ENCODE data around the gene PITPNM3. TPM values are rescaled to one million over a fixed set of nuclear protein-coding genes. Genes with fewer than 3 reads are reported as not detected.

PITPNM3 gene
- total RNA-seq, 2 donors from 2014 or later = 1.3 to 3.4 TPM

DNA sequence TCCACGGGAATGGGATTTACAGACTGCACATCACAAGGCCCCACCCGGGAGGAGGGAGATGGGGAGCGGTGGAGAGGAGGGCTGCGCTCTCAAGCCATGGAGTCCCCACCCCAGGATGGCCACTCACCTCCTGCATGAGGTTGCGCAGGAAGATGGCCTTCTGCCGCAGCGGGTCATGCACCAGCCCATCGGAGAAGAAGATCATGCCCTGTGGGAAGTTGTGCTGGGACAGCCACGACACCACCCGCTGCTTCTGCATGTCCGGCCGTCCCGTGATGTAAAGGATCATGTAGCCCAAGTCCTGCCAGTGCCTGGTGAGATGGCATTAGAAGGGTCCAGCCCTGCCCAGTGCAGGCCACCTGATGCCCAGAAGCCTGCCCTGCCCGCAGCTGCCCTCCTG lies 95.1 kb downstream of the PITPNM3 start:
- no peak overlapping the region for H3K4me3 ChIP-seq
- no peak for DNase-seq

DNA sequence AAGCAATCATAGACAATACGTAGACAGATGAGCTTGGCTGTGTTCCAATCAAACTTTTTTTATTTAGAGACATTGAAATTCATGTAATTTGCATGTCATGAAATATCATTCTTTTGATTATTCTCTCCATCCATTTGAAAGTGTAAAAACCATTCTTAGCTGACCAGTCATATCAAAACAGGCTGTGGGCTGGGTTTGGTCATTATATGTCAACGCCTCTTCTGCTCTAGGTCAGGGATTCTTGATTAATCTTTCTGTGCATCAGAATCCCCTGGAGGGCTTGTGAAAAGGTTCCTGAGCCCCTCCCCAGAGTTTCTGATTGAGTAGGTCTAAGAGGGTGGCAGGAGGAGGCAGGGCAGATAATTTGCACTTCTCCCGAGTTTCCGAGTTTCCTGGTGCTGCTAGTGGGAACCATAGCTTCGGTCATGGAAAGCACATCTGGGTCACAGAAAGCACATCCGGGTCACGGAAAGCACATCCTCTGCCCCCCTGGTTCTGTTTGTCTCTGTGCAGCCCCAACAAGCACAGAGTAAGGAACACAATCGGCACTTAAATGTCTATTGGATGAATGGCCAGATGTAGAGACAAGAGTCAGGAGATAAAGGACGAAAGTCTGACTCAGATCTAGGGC lies 95.7 kb downstream of the PITPNM3 start:
- H3K4me1 ChIP-seq = no peaks in the 10 kb centered on the region
- no peaks in the 10 kb centered on the region for H3K9me3 ChIP-seq
- DNase-seq (no peak), ATAC-seq (no peak)
- intact Hi-C loops (cut with DNase I) = no loop called here
- H3K27ac ChIP-seq = no peak overlapping the region
- no peak overlapping the region for H3K4me3 ChIP-seq
- WGBS, 2 donors = 82 to 83% methylated on average over 9 of the region's 9 CpGs
- H3K36me3 ChIP-seq (replicated peaks in 1 of 2; ENCODE audit: insufficient read depth in 1 of 2, low read depth in 2 of 2) = no peaks in the 10 kb centered on the region
- no peaks in the 10 kb centered on the region for H3K27me3 ChIP-seq
- TF ChIP-seq, protein P1, sequence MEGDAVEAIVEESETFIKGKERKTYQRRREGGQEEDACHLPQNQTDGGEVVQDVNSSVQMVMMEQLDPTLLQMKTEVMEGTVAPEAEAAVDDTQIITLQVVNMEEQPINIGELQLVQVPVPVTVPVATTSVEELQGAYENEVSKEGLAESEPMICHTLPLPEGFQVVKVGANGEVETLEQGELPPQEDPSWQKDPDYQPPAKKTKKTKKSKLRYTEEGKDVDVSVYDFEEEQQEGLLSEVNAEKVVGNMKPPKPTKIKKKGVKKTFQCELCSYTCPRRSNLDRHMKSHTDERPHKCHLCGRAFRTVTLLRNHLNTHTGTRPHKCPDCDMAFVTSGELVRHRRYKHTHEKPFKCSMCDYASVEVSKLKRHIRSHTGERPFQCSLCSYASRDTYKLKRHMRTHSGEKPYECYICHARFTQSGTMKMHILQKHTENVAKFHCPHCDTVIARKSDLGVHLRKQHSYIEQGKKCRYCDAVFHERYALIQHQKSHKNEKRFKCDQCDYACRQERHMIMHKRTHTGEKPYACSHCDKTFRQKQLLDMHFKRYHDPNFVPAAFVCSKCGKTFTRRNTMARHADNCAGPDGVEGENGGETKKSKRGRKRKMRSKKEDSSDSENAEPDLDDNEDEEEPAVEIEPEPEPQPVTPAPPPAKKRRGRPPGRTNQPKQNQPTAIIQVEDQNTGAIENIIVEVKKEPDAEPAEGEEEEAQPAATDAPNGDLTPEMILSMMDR (IDR thresholded peaks at IDR 0.05) = no peak
- TF ChIP-seq POLR2A (IDR thresholded peaks at IDR 0.05) = no peak

More for the DNA sequence above, 95.1 kb downstream of the PITPNM3 start:
- no peak for ATAC-seq
- Histone ChIP-seq H3K36me3 (replicated peaks in 1 of 2; ENCODE audit: insufficient read depth in 1 of 2, low read depth in 2 of 2) (no peaks in the 10 kb centered on the region), H3K9me3 (no peaks in the 10 kb centered on the region), H3K27me3 (no peaks in the 10 kb centered on the region), H3K27ac (no peak overlapping the region), H3K4me1 (no peaks in the 10 kb centered on the region)
- 83 to 93% methylated on average over 6 to 14 of the region's 14 CpGs for WGBS, 2 donors
- no peak for TF ChIP-seq POLR2A (IDR thresholded peaks at IDR 0.05)
- TF ChIP-seq, protein P1 (IDR thresholded peaks at IDR 0.05) = no peak
- intact Hi-C loops (cut with DNase I) = no loop called here

DNA sequence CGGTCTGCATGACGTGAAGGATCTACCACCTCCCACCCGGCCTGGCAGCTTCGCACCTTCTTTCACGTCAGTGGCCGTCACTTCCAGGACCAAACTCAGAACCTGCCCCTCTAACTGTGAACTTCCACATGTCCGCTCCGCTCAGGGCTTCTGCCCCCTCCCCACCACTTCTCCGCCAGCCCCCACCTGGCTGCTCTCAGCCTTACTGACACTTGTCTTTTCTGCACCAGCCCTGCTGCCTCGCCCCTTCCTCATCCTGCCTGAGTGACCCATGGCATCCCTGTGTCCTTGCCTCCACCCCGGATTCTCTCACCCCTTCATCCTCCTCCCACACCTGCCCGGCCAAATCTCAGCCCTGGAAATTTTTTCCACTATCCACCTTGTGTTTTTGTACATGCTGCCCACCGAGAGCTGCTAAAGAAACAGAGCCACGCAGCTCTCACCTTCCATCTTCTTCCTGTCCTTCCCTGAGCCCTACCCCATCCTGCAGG lies 97.8 kb downstream of the PITPNM3 start:
- 79 to 81% methylated on average over 14 of the region's 14 CpGs for WGBS, 2 donors
- Histone ChIP-seq H3K27me3 (no peaks in the 10 kb centered on the region), H3K4me3 (no peak overlapping the region), H3K36me3 (replicated peaks in 1 of 2; ENCODE audit: insufficient read depth in 1 of 2, low read depth in 2 of 2) (no peaks in the 10 kb centered on the region), H3K4me1 (no peaks in the 10 kb centered on the region), H3K27ac (no peak overlapping the region), H3K9me3 (no peaks in the 10 kb centered on the region)
- TF ChIP-seq, protein P1 (IDR thresholded peaks at IDR 0.05) = no peak
- TF ChIP-seq POLR2A (IDR thresholded peaks at IDR 0.05) = no peak
- intact Hi-C loops (cut with DNase I) = no loop called here
- ATAC-seq = no peak
- DNase-seq = no peak

DNA sequence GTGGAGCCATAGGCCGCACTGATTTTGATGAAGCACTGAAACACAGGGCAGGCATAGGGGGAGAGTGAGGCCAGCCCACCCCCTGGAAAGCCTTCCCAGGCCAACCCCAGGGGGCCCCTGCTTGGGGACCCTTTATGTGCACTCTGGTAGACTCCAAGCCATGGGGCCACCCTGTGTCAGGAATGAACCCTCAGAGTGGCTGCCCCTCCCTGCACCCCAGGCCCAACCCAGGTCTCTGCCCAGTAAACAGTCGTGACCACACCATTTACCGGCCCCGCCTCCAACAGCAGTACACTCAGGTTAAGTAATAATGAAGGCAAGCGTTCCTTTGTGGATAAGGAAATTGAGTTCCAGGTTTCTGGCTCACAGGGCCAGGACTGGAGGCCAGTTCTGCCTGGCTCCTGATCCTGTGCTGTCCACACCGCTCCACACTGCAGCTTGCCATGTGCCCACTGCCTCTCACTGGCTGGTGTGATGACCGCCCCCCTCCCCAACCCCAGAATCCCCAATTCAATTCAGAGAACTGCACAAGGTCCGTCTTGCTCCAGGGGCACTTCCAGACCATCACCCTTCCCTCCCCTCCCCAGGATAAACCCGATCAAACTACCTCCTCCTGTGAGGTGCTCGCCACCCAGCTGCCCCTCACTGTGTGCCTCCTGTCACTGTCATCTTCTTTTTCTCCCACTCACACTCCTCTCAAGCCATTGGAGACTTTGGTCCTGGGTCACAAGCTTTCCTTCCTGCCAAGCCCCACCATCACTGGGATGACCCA lies 98.5 kb downstream of the PITPNM3 start:
- WGBS, 2 donors = 76 to 84% methylated on average over 4 to 10 of the region's 10 CpGs
- Histone ChIP-seq H3K4me1 (no peaks in the 10 kb centered on the region), H3K36me3 (replicated peaks in 1 of 2; ENCODE audit: insufficient read depth in 1 of 2, low read depth in 2 of 2) (no peaks in the 10 kb centered on the region), H3K27ac (no peak overlapping the region), H3K4me3 (no peak overlapping the region), H3K27me3 (no peaks in the 10 kb centered on the region), H3K9me3 (no peaks in the 10 kb centered on the region)
- ATAC-seq (no peak), DNase-seq (no peak)
- intact Hi-C loops (cut with DNase I) = no loop called here
- TF ChIP-seq, protein P1 (IDR thresholded peaks at IDR 0.05) = no peak
- no peak for TF ChIP-seq POLR2A (IDR thresholded peaks at IDR 0.05)
